Heart left ventricle (tissue), 16 donors: ENCODE data around the gene OSBP2. TPM values are rescaled to one million over a fixed set of nuclear protein-coding genes. Genes with fewer than 3 reads are reported as not detected.

Experiments
- ATAC-seq, 4 donors: fragments of 200-7000 bp; cut with Tn5 transposase; one replicate each; pipeline ENCODE4 v1.9.1; 2020 to 2022; ENCODE audit warnings: moderate library complexity in 4 of 4, mild to moderate bottlenecking in 3 of 4, moderate number of reproducible peaks in 1 of 4
- DNase-seq, 5 donors: peaks; one replicate each; pipeline ENCODE4 v3.0.0-alpha.2; 2020
- H3K27ac ChIP-seq, 12 donors: fragments of 200-600 bp; sonication (generic) in 4 of 12; one replicate each; pipeline versions ENCODE4 v1.5.0 to v1.8.0; 2016 to 2022; ENCODE audit warnings: mild to moderate bottlenecking in 2 of 12
- H3K27me3 ChIP-seq, 9 donors: fragments of 200-600 bp; sonication (generic) in 2 of 9; one replicate each; pipeline versions ENCODE4 v1.5.1 to v1.8.0; 2016 to 2022; ENCODE audit warnings: mild to moderate bottlenecking in 3 of 9
- H3K36me3 ChIP-seq, 9 donors: fragments of 200-600 bp; sonication (generic) in 2 of 9; one replicate each; pipeline versions ENCODE4 v1.5.0 to v1.8.0; 2018 to 2022; ENCODE audit warnings: mild to moderate bottlenecking in 2 of 9
- H3K4me1 ChIP-seq, 12 donors: fragments of 200-600 bp; sonication (generic) in 4 of 12; one replicate each; pipeline versions ENCODE4 v1.5.0 to v1.8.0; 2016 to 2022; ENCODE audit warnings: mild to moderate bottlenecking in 3 of 12
- H3K4me3 ChIP-seq, 12 donors: fragments of 200-600 bp; sonication (generic) in 4 of 12; one replicate each; pipeline versions ENCODE4 v1.5.0 to v1.8.0; 2017 to 2022; ENCODE audit warnings: mild to moderate bottlenecking in 9 of 12, moderate library complexity in 4 of 12
- H3K9me3 ChIP-seq, 12 donors: fragments of 200-600 bp; sonication (generic) in 4 of 12; one replicate each; pipeline versions ENCODE4 v1.5.0 to v1.8.0; 2016 to 2022; ENCODE audit warnings: mild to moderate bottlenecking in 1 of 12
- POLR2A ChIP-seq, 2 donors: fragments of 450-650 bp; IDR thresholded peaks; one replicate each; pipeline ENCODE4 v1.6.1; 2017; ENCODE audit warnings: antibody characterized with exemption in 2 of 2, mild to moderate bottlenecking in 2 of 2, moderate library complexity in 2 of 2
- WGBS, 4 donors: extraction: QIAGEN DNeasy Blood & Tissue Kit in 2 of 4; methylation state at CpG; one replicate each; pipeline versions ENCODE4 v1.1.5 to v1.1.7; 2013 to 2018; 5-methylcytosine and 5-hydroxymethylcytosine counted together
- intact Hi-C, 10 donors: fragments of 100-400 bp; cut with DNase I; formaldehyde crosslinking; loops; one replicate each; pipeline versions ENCODE4 v1.11.1 to v1.14.2; 2022
- polyA plus RNA-seq, 2 donors: library from polyadenylated mRNA; stranded (reverse); fragments of 200-250 nt; gene quantifications; one replicate each; pipeline ENCODE4 v1.2.3, GENCODE V29; 2013
- total RNA-seq, 9 donors: library from RNA; depleted of rRNA in 2 of 9; stranded (reverse); fragments of >200 nt in 2 of 9; fragmentation: NEBNext Ultra II Directional in 3 of 9; extraction: Animal tissue kit (Norgen Biotek cat#: 25700) in 3 of 9; gene quantifications; one replicate each; pipeline versions ENCODE4 v1.1.0 to v1.2.4, GENCODE V29; 2016 to 2023
- TF ChIP-seq, protein P1 (sequence below), 12 donors: fragments of 200-600 bp; sonication (generic) in 4 of 12; IDR thresholded peaks; one replicate each; pipeline versions ENCODE4 v1.5.0 to v1.8.0; 2018 to 2022; ENCODE audit warnings: antibody characterized with exemption in 12 of 12, mild to moderate bottlenecking in 5 of 12
- donor health status: ischemic (EF 13 %, LVEDD 7.1; RV severe dilation, severe dysfunction).
- donor health status: healthy with polysubstance abuse.
- donor health status: DM: no; HTN: yes; CAD: no.
- donor health status: DM: no; HTN: no; CAD: no.
- donor health status: ischemic (EF 25% LVEDD 6.9; RV normal size, moderate dysfunction).
- donor health status: ischemic (EF 25% LVEDD 5.7; RV mildly dilated, moderate dysfunction).
- donor health status: healthy.
- donor health status: DM: yes; HTN: yes; CAD: no.
- donor health status: ischemic (EF 35%, LVEDD 5.7; RV mildly dilated, moderate dysfunction).
- donor health status: nonischemic (EF 11% LVEDD 7.7; RV severe dilation, severe dysfunction).
- donor health status: DM: yes; HTN: yes; CAD: no.
- donor health status: PGD.
- donor health status: ischemic (EF 29% LVEDD 5.4; RV normal size, mild dysfunction).
- donor health status: nonischemic (EF 23%, LVEDD 6.1; RV moderate dilation, normal function).

Gene OSBP2
- total and polyA plus RNA-seq, 11 donors: 2.0 to 23.5 (median 12.2) TPM

DNA sequence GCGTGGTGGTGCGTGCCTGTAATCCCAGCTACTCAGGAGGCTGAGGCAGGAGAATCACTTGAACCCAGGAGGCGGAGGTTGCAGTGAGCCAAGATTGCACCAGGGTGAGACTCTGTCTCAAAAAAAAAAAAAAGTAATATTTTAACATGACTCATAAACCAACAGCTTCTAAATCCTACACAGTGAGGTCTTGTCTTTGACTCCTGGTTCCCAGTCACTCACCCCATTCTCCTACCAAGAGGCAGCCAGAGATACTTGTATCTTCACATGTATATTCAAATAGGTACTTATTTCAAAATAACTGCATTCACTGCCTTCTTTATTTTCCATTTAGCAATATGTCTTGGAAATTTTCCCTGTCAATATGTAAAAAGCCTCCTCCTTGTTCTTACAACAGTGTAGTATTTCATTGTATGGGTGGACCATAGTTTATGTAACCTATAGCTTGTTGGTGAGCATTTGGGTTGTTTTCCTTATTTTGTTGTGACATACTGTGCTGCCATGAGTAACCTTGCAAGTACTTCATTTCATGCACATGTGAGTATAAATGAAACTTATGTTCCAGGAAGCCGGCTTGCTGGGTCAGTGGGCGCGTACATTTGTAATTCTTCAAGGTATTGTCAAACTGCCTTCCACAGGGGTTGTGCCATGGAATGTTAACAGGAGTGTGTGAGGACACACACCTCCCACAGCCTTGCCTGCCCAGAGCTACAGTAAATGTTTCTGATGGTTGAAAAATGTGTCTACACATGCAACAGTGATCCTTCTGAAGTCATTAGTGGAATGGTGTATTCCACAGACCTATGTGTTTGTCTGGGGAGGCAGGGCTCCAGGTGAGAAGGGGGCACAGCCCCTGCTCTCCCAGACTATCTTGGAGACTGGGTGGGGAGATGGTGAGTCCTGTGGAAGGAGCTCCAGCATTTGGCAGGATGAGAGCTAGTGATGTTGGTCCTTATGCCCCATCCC is 47.9 kb downstream of the OSBP2 start:
- Histone ChIP-seq H3K9me3 (no peaks in the 10 kb centered on the region), H3K4me1 (peaks cover 0 to 7% (median 0%) of the 10 kb centered on the region in 12 donors), H3K27me3 (no peaks in the 10 kb centered on the region), H3K27ac (no peak overlapping the region), H3K36me3 (no peaks in the 10 kb centered on the region), H3K4me3 (no peak overlapping the region)
- TF ChIP-seq POLR2A (IDR thresholded peaks at IDR 0.05): no peak
- TF ChIP-seq, protein P1, sequence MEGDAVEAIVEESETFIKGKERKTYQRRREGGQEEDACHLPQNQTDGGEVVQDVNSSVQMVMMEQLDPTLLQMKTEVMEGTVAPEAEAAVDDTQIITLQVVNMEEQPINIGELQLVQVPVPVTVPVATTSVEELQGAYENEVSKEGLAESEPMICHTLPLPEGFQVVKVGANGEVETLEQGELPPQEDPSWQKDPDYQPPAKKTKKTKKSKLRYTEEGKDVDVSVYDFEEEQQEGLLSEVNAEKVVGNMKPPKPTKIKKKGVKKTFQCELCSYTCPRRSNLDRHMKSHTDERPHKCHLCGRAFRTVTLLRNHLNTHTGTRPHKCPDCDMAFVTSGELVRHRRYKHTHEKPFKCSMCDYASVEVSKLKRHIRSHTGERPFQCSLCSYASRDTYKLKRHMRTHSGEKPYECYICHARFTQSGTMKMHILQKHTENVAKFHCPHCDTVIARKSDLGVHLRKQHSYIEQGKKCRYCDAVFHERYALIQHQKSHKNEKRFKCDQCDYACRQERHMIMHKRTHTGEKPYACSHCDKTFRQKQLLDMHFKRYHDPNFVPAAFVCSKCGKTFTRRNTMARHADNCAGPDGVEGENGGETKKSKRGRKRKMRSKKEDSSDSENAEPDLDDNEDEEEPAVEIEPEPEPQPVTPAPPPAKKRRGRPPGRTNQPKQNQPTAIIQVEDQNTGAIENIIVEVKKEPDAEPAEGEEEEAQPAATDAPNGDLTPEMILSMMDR (IDR thresholded peaks at IDR 0.05): no peak
- ATAC-seq (no peak), DNase-seq (no peak)
- 84 to 93% (median 88%) methylated on average over 6 of the region's 6 CpGs for WGBS, 4 donors
- intact Hi-C loops: no loop called here

DNA sequence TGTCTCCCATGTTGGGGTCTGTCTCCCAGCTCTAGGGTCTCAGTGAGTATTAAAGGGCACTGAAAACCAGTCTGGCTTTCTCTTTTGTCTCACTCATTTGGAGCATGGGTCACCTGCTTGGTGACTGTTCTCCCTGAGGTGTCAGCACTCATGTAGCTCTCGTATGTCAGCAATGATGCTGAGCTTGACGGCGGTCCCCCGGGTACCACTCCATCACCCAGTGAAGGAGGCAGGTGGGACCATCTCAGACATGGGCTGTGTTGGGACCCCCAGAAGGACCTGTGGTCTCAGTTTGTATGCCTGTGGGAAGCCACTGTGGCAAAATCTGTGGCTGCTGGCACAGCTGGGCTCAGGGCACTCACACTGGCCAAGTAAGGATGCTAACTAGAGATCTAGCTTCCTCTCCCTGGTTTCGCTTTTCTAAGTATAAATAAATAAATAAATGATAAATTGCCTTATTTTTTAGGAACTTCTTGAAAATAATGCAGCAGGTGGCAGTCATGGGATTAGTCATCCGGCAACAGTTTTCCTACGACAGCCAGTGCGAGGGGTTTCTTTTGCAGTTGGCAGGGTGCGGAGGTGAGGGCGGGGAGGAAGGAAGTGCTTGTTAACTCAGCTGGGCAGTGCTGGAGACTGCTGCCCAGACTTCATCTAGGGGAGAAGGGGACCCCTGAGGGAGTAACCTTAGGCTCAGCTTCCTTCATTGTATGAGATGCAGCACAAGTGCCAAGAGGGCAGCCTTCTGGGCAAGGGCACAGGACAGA is 48.8 kb downstream of the OSBP2 start:
- H3K4me3 ChIP-seq: no peak overlapping the region
- 67 to 77% (median 73%) methylated on average over 7 to 10 of the region's 10 CpGs for WGBS, 4 donors
- no peak for DNase-seq
- no peaks in the 10 kb centered on the region for H3K36me3 ChIP-seq
- no peaks in the 10 kb centered on the region for H3K9me3 ChIP-seq
- H3K4me1 ChIP-seq: peaks cover 0 to 7% (median 0%) of the 10 kb centered on the region in 12 donors
- TF ChIP-seq POLR2A (IDR thresholded peaks at IDR 0.05): no peak
- TF ChIP-seq, protein P1 (IDR thresholded peaks at IDR 0.05): no peak
- intact Hi-C loops: no loop called here
- ATAC-seq: no peak
- H3K27me3 ChIP-seq: no peaks in the 10 kb centered on the region
- no peak overlapping the region for H3K27ac ChIP-seq

DNA sequence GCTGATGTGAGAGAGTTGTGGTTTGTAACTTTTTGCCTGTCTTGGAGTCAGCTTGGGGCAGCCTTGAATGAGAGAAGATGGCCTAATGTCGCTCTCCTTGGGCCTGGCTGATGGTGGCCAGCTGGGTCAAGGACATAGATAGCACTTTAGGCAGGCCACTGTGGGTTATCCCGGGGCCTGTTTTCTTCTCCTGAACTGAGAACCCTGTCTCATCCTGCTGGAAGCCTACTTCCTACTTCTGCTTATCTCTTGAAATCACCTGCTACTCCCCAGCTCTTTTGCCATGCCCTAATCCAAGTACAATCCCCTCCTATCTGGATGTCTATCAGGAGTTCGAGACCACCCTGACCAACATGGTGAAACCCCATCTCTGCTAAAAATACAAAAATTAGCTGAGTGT is 49.5 kb downstream of the OSBP2 start:
- no peak for DNase-seq
- Histone ChIP-seq H3K9me3 (no peaks in the 10 kb centered on the region), H3K27ac (no peak overlapping the region), H3K4me3 (no peak overlapping the region), H3K4me1 (peaks cover 0 to 7% (median 0%) of the 10 kb centered on the region in 12 donors), H3K36me3 (no peaks in the 10 kb centered on the region), H3K27me3 (no peaks in the 10 kb centered on the region)
- 80 to 87% (median 83%) methylated on average over 3 of the region's 3 CpGs for WGBS, 4 donors
- ATAC-seq: no peak
- TF ChIP-seq POLR2A (IDR thresholded peaks at IDR 0.05): no peak
- TF ChIP-seq, protein P1 (IDR thresholded peaks at IDR 0.05): no peak
- intact Hi-C loops: no loop called here

DNA sequence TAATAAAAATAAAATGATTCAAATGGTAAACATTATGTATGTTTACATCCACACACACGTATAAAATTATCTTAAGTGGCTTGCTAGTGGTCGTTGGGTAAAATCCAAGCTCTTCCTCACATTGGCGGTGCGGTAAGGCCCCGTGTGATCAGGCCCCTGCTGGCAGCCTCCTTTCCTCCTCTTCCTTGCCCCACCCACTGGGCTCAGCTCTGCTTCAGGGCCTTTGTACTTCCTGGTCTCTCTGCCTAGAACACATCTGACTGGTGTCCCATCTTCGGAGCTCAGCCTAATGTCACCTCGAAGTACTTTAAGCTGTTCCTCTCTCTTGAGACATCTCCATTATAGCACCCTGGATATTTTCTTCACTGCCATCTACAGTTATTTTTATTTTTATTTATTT is 52.8 kb downstream of the OSBP2 start:
- WGBS, 4 donors: 70 to 74% (median 73%) methylated on average over 7 of the region's 7 CpGs
- TF ChIP-seq POLR2A (IDR thresholded peaks at IDR 0.05): no peak
- TF ChIP-seq, protein P1 (IDR thresholded peaks at IDR 0.05): no peak

More for the DNA sequence above, 52.8 kb downstream of the OSBP2 start:
- Histone ChIP-seq H3K4me3 (no peak overlapping the region), H3K27me3 (no peaks in the 10 kb centered on the region), H3K4me1 (peaks cover 0 to 7% (median 0%) of the 10 kb centered on the region in 12 donors), H3K9me3 (no peaks in the 10 kb centered on the region), H3K27ac (no peak overlapping the region), H3K36me3 (no peaks in the 10 kb centered on the region)
- DNase-seq (no peak), ATAC-seq (no peak)
- intact Hi-C loops: no loop called here
